ENCODE measurements around the gene OGFRL1. TPM values are rescaled to one million over a fixed set of nuclear protein-coding genes. Genes with fewer than 3 reads are reported as not detected.

OGFRL1 gene
- total and polyA plus RNA-seq, 4 donors: 0.71 to 9.3 (median 3.3) TPM

GRCh38 chr6:71332012-71332411 is 43.4 kb downstream of the OGFRL1 start (continued):
- TF ChIP-seq CTCF (IDR thresholded peaks at IDR 0.05; ENCODE audit: low read depth, low read length, missing input control) (no peak), MAX (IDR thresholded peaks at IDR 0.05) (no peak), TAF1 (conservative IDR thresholded peaks at IDR 0.05) (no peak), REST (IDR thresholded peaks at IDR 0.05) (no peak), RXRA (IDR thresholded peaks at IDR 0.05) (no peak), RAD21 (IDR thresholded peaks at IDR 0.05) (no peak)

GRCh38 chr6:71333050-71333449 is 44.4 kb downstream of the OGFRL1 start:
- no peaks in the 10 kb centered on the region for H3K36me3 ChIP-seq (ENCODE audit: control insufficient read depth in 4 of 4, insufficient read depth in 3 of 4, low read depth in 1 of 4, low read length in 3 of 4)
- 96% methylated on average over 1 of the region's 1 CpG for WGBS
- H3K27me3 ChIP-seq (ENCODE audit: control insufficient read depth in 4 of 4, insufficient read depth in 4 of 4, low read length in 3 of 4): no peaks in the 10 kb centered on the region
- H3K9me3 ChIP-seq (ENCODE audit: control insufficient read depth in 4 of 4, low read length in 3 of 4): no peaks in the 10 kb centered on the region
- H3K4me1 ChIP-seq (ENCODE audit: control insufficient read depth in 4 of 4, insufficient read depth in 4 of 4, low read length in 3 of 4): no peaks in the 10 kb centered on the region
- H3K9ac ChIP-seq (ENCODE audit: low read depth in 1 of 2, low read length in 2 of 2): no peak overlapping the region
- H3K27ac ChIP-seq (ENCODE audit: low read depth in 1 of 2, low read length in 2 of 2): no peak overlapping the region
- no peak for TF ChIP-seq GABPA (IDR thresholded peaks at IDR 0.05 in 1 of 2, conservative IDR thresholded peaks at IDR 0.05 in 1 of 2)
- TF ChIP-seq REST (IDR thresholded peaks at IDR 0.05): no peak
- no peak for TF ChIP-seq NR2F2 (IDR thresholded peaks at IDR 0.05)
- TF ChIP-seq ZBTB33 (IDR thresholded peaks at IDR 0.05): no peak
- TF ChIP-seq RAD21 (IDR thresholded peaks at IDR 0.05): no peak
- no peak for TF ChIP-seq RXRA (IDR thresholded peaks at IDR 0.05)
- no peak for TF ChIP-seq FOXA2 (IDR thresholded peaks at IDR 0.05)
- TF ChIP-seq MAX (IDR thresholded peaks at IDR 0.05): no peak
- TF ChIP-seq HNF4G (IDR thresholded peaks at IDR 0.05): no peak
- no peak for TF ChIP-seq ATF3 (IDR thresholded peaks at IDR 0.05)
- no peak for TF ChIP-seq JUND (IDR thresholded peaks at IDR 0.05)
- no peak for TF ChIP-seq FOXA1 (IDR thresholded peaks at IDR 0.05)
- TF ChIP-seq TAF1 (conservative IDR thresholded peaks at IDR 0.05): no peak
- no peak for TF ChIP-seq YY1 (IDR thresholded peaks at IDR 0.05)
- no peak overlapping the region for H3K4me3 ChIP-seq (ENCODE audit: low read depth in 1 of 3, low read length in 3 of 3)
- DNase-seq (ENCODE audit: low spot score): no peak

Data from liver (tissue), 9 donors.